ENCODE results near the gene CDCA4. TPM values are rescaled to one million over a fixed set of nuclear protein-coding genes. Genes with fewer than 3 reads are reported as not detected.

CDCA4 gene
- total and polyA plus RNA-seq, 2 donors (not counting 3 experiments of a cell fraction or from before 2014, with no cell fraction given), result 29.9 to 44.5 TPM

GRCh38 chr14:105059925-105060565 lies 39.2 kb upstream of the CDCA4 start:
- H4K20me1 ChIP-seq (replicated peaks; ENCODE audit: control insufficient read depth, extremely low read depth, insufficient read depth, low read length), result no peaks in the 10 kb centered on the region

GRCh38 chr14:105059035-105059924 lies 38.4 kb upstream of the CDCA4 start:
- no peaks in the 10 kb centered on the region for H3K27me3 ChIP-seq (ENCODE audit: control insufficient read depth in 2 of 2, insufficient read depth in 2 of 2, low read length in 2 of 2)
- H3K79me2 ChIP-seq (ENCODE audit: control insufficient read depth, insufficient read depth, low read length), result no peaks in the 10 kb centered on the region
- H4K20me1 ChIP-seq (replicated peaks; ENCODE audit: control insufficient read depth, extremely low read depth, insufficient read depth, low read length), result no peaks in the 10 kb centered on the region
- H3K36me3 ChIP-seq (ENCODE audit: control insufficient read depth in 2 of 2, extremely low read depth in 1 of 2, insufficient read depth in 2 of 2, low read length in 2 of 2), result no peaks in the 10 kb centered on the region
- H2AFZ ChIP-seq (ENCODE audit: low read depth, low read length), result peak overlapping the region; percentile 42
- no TSS peak for BruUV-seq (replicated peaks)
- no peaks in the 10 kb centered on the region for H3K9me1 ChIP-seq (replicated peaks; ENCODE audit: control insufficient read depth, extremely low read depth, insufficient read depth, low read length)
- no peak for DNase-seq (ENCODE audit: low read depth, low spot score)
- no peak overlapping the region for H3K4me2 ChIP-seq (ENCODE audit: insufficient read depth, low read length)
- H3K4me3 ChIP-seq (replicated peaks in 1 of 3; ENCODE audit: insufficient read depth in 1 of 3, low read depth in 1 of 3, low read length in 3 of 3), result no peak overlapping the region
- TF ChIP-seq MAX (IDR thresholded peaks at IDR 0.05; ENCODE audit: insufficient read depth, insufficient read length) (no peak), GATA2 (IDR thresholded peaks at IDR 0.05; ENCODE audit: insufficient read depth, insufficient read length, low read depth, low read length) (no peak), FOS (IDR thresholded peaks at IDR 0.05; ENCODE audit: borderline replicate concordance, insufficient read depth, low read length) (no peak), CTCF (IDR thresholded peaks at IDR 0.05; ENCODE audit: extremely low read depth in 1 of 2, insufficient read depth in 1 of 2, low read depth in 1 of 2, low read length in 2 of 2) (no peak), MYC (IDR thresholded peaks at IDR 0.05; ENCODE audit: low read depth, low read length) (no peak), POLR2AphosphoS5 (IDR thresholded peaks at IDR 0.05; ENCODE audit: insufficient read depth, low read depth, low read length) (no peak), POLR2A (IDR thresholded peaks at IDR 0.05; ENCODE audit: low read depth, low read length) (no peak)
- ChIA-PET CTCF (interaction anchor here (1.0 to 2.6 kb wide), 4 partner anchors 13 to 28 kb away, joined by 3 to 15 read pairs (median 6); no protein-coding TSS in a partner anchor), POLR2A (no interaction called here)
- intact Hi-C loops (cut with micrococcal nuclease), result no loop called here
- H3K4me1 ChIP-seq (ENCODE audit: control insufficient read depth, extremely low read depth, insufficient read depth, low read length), result peaks cover 20% of the 10 kb centered on the region
- peak; percentile 78 for FAIRE-seq
- no peaks in the 10 kb centered on the region for H3K9me3 ChIP-seq (replicated peaks; ENCODE audit: control insufficient read depth, insufficient read depth, low read length)
- H3K27ac ChIP-seq (ENCODE audit: insufficient read depth, low read depth, low read length), result no peak overlapping the region
- dilution Hi-C loops (cut with MboI; ENCODE audit: extremely low pct_ligation_motif_present, low sequenced_read_pairs), result no loop called here
- no peak overlapping the region for H3K9ac ChIP-seq (replicated peaks; ENCODE audit: extremely low read depth, insufficient read depth, low read length)

More at GRCh38 chr14:105059925-105060565, 39.2 kb upstream of the CDCA4 start:
- dilution Hi-C loops (cut with MboI; ENCODE audit: extremely low pct_ligation_motif_present, low sequenced_read_pairs), result no loop called here
- peaks cover 20% of the 10 kb centered on the region for H3K4me1 ChIP-seq (ENCODE audit: control insufficient read depth, extremely low read depth, insufficient read depth, low read length)
- no TSS peak for BruUV-seq (replicated peaks)
- no peak overlapping the region for H3K4me2 ChIP-seq (ENCODE audit: insufficient read depth, low read length)
- H3K27me3 ChIP-seq (ENCODE audit: control insufficient read depth in 2 of 2, insufficient read depth in 2 of 2, low read length in 2 of 2), result no peaks in the 10 kb centered on the region
- H2AFZ ChIP-seq (ENCODE audit: low read depth, low read length), result peak overlapping the region; percentile 42
- ChIA-PET POLR2A (no interaction called here), CTCF (interaction anchor here (1.0 to 1.2 kb wide), 4 partner anchors 14 to 27 kb away, joined by 3 to 6 read pairs (median 5); no protein-coding TSS in a partner anchor)
- intact Hi-C loops (cut with micrococcal nuclease), result no loop called here
- no peaks in the 10 kb centered on the region for H3K9me1 ChIP-seq (replicated peaks; ENCODE audit: control insufficient read depth, extremely low read depth, insufficient read depth, low read length)
- H3K36me3 ChIP-seq (ENCODE audit: control insufficient read depth in 2 of 2, extremely low read depth in 1 of 2, insufficient read depth in 2 of 2, low read length in 2 of 2), result no peaks in the 10 kb centered on the region
- TF ChIP-seq GATA2 (IDR thresholded peaks at IDR 0.05; ENCODE audit: insufficient read depth, insufficient read length, low read depth, low read length), result no peak
- DNase-seq (ENCODE audit: low read depth, low spot score) (no peak), FAIRE-seq (no peak)
- no peak overlapping the region for H3K9ac ChIP-seq (replicated peaks; ENCODE audit: extremely low read depth, insufficient read depth, low read length)
- no peak overlapping the region for H3K27ac ChIP-seq (ENCODE audit: insufficient read depth, low read depth, low read length)
- H3K79me2 ChIP-seq (ENCODE audit: control insufficient read depth, insufficient read depth, low read length), result no peaks in the 10 kb centered on the region
- H3K9me3 ChIP-seq (replicated peaks; ENCODE audit: control insufficient read depth, insufficient read depth, low read length), result no peaks in the 10 kb centered on the region
- H3K4me3 ChIP-seq (replicated peaks in 1 of 3; ENCODE audit: insufficient read depth in 1 of 3, low read depth in 1 of 3, low read length in 3 of 3), result no peak overlapping the region
